HG03432 (cell line): ENCODE measurements around the gene PAK4.

Experiments used
- ATAC-seq: cut with Tn5 transposase; IDR thresholded peaks from one replicate; pipeline ENCODE4 v1.9.1; 2021; ENCODE audit warnings: mild to moderate bottlenecking, moderate library complexity; ENCODE audit not compliant: unreplicated experiment

The PAK4 gene

DNA sequence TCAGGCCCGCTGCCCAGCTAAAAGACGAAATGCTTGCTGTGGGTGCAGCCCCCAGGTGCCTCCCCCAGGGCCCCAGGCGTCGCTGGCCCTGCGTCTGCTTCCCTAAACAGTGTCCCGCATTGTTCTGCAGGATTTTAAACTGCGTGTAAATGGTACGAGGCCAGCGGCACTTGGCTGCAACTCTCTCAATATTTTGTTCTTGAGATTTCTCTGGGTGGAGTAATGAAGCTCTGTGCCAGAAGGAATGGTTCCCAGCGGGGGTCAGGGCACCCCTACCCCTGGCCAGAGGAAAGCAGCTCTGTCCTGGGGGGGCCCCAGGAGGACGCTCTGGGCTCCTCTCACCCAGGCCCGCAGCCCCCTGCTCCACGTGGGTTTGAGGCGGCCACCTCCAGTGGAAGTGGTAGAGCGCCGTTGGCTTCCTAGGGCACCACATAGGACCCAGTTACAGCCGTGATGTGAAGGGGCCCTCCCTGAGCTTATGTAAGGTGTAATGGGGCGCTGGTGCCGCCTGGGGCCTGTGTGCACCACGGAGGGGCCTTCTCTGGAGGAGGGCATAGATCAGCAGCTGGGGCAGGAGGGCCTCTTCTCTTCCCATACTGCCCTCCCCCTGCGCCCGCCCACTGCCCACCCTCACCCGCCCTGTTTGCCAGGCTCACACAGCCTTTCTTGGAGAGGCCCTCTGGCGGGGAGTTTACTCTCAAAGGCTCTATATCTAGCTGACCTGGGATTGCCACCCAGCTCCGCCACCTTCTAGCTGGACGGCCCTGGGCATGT, 19.8 kb downstream of the PAK4 start:
- ATAC-seq = no peak

DNA sequence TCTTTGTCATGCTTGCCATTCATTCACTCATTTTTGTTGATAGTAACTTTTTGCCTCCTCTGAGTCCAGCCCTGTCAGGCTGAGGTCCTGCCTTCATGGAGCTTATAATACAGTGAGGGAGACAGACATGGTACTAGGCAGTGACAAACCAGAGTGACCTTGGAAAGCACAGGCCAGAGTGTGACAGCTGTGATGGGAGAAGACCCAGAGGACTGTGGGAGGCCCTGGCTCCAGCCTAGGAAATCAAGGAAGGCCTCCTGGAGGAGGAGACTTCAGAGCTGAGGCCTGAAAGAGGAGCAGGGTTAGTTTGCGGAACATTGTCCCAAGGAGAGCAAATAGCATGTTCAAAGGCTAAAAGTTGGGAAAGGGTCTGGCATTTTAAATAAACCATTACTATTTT, 20.5 kb downstream of the PAK4 start:
- ATAC-seq = no peak

DNA sequence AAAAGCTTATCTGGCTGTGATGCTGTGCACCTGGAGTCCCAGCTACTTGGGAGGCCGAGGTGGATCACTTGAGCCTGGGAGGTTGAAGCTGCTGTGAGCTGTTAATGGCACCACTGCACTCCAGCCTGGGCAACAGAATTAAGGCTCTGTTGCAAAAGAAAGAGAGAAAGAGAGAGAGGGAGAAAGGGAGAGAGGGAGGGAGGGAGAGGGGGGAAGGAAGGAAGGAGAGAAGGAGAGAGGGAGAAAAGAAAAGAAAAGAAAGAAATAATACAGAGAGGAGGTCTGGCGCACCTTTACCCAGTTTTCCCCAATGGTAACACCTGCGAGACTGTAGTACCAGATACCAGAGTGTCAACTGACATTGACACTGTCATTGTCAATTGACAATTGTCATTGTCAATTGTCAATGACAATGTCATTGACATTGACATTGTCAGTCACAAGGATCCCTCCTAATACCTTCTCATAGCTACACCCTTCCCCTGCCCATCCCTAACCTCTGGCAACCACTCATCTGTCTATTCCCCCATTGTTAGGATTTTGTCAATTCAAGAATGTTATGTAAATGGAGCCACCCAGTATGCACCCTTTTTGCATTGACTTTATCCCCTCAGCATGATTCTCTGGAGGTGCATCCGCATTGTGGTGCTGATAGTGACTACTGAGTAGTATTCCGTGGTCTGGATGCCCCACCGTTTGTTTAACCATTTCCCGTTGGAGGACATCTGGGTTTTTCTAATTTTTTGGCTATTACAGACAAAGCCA, 21.3 kb downstream of the PAK4 start:
- no peak for ATAC-seq

DNA sequence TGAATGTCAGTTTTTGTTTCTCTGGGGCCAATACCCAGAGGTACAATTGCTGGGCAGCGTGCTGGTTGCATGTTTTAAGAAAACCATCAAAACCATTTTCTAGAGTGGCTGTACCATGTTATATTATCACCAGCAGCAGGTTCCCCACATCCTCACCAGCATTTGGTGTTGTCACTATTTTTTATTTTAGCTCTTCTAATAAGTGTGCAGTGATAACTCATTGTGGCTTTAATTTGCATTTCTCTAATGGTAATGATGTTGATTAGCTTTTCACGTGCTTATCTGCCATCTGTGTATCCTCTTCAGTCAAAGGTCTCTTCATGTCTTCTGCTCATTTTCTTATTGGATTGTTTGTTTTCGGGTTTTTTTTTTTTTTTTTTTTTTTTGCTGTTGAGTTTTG, 21.9 kb downstream of the PAK4 start:
- ATAC-seq = no peak

DNA sequence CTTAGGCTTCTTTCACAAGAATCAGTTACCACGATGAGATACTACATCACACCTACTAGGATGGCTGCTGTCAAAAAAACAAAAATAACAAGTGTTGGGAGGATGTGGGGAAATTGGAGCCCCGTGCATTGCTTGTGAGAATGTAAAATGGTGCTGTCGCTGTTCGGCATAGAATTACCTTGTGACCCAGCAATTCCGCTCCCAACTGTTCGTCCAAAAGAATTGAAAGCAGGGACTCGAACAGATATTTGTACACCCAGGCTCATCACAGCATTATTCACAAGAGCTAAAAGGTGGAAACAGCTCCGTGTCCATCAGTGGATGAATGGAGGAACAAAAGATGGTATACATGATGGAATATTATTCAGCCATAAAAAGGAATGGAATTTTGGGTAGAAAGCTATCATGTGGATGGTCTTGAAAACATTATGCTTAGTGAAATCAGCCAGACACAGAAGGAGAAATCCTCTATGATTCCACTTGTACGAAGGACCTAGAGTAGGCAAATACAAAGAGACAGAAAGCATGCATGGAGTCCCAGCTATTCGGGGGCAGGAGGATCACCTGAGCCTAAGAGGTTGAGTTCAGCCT, 23.4 kb downstream of the PAK4 start:
- no peak for ATAC-seq

DNA sequence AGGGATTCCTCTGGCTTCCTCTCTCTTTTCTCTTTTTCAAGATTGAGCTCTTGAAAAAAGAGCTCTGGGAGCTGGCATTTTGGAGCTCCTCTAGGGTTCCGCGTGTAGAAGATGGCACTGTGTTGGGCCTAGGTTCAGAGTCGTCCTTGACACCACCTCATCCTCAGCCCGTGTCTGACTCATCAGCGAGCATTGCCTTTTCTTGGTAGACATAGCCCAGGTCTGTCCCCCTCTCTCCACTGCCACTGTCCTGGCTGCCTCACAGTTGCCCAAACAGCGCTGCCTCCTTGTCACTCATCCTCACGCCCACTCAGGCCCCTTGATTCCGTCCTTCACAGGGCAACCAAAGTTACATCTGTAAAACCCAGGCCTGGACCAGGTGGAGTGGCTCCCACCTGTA, 24.6 kb downstream of the PAK4 start:
- ATAC-seq = no peak

DNA sequence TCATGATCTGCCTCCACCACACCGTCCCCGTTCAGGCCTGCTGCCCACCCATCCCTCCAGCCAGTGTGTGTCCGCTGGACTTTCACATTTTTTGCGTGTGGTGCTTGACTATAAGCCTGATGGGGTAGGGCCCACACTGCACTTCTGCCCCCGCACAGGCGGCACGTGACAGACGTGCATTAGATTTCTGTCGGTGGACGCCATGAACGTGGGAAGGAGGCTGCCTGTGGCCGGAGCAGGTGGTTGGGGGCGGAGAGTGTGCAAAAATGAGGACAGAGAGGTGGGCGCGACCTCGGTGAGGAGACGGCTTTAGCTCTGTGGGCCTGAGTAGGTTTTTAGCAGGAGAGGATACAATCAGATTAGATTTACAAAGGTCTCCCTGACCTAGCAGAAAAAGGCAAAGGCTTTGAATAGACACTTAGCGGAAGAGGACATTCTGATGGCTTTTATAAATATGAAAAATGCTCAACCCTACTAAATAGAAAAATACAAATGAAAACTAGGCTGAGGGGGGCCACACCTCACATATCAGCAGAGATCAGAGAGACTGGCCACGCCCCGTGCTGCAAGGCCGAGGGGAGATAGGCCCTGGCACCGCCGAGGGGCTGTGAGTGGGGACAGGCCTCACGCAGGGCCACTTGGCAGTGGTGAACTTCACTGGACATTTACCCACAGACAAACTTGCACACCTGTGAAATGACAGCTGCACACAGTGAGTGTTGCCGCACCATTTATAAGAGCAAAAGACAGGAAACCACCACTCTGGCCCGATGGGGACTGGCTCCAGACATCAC, 25.4 kb downstream of the PAK4 start:
- no peak for ATAC-seq

DNA sequence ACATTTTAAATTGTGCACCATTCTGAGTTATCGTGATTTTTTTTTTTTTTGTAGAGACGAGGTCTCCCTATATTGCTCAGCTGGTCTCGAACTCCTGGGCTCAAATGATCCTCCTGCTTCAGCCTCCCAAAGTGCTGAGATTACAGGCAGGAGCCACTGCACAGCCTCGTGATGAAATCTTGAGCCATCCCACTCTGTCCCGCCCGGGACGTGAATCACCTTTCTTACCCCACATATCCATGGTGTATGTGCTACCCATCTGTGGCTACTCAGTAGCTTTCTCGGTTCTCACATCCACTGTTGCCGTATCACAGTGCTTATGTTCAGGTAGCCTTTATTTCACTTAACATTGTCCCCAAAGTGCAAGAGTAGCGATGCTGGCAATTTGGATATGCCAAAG, 26.5 kb downstream of the PAK4 start:
- ATAC-seq = no peak

DNA sequence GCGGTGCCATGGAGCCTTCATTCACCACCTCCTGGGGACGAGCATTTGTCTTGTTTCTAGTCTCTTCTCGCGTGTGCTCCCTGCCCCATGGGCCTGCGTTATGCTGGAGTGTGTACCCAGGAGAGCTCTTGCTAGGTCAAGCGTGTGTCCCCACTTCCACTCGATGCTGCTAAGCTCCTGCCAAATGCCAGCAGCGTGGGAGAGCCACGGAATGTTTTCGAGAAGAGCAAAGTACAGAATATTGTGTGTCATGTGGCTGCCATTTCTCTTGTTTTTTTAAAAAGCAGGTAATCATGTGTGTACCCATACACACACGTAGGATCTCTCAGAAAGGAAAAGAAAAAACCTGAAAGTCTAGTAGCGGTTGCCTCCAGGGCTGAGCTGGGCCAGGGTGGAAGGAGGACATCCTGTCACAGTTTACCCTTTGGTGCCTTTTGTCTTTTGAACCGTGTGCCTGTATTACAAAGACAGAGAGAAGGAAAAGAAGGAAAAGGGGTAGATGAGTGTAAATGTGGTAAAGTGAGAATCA, 28.6 kb downstream of the PAK4 start:
- ATAC-seq = no peak

DNA sequence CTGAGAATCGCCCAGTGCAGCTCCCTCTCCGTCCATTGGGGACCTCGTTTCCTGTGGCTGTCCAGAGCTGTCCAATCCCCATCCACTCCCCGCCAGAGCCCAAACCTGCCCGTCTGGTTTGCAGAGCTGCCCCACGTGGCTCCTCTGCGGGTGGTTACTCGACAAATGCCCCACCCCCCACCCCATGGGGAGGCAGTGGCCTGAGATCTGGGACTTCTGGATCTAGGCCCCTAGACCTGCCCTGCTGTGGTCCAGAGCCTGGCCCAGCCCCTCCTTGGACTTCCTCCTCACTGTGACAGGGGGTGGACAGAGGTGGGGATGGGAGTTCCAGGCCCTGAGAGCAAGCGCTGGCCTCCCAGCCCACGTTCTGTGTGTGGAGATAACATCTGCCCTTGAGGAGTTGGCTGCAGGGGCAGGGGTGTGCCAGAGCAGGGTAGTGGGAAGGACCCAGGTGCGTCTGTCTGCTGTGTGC, 29.1 kb downstream of the PAK4 start:
- ATAC-seq = no peak

DNA sequence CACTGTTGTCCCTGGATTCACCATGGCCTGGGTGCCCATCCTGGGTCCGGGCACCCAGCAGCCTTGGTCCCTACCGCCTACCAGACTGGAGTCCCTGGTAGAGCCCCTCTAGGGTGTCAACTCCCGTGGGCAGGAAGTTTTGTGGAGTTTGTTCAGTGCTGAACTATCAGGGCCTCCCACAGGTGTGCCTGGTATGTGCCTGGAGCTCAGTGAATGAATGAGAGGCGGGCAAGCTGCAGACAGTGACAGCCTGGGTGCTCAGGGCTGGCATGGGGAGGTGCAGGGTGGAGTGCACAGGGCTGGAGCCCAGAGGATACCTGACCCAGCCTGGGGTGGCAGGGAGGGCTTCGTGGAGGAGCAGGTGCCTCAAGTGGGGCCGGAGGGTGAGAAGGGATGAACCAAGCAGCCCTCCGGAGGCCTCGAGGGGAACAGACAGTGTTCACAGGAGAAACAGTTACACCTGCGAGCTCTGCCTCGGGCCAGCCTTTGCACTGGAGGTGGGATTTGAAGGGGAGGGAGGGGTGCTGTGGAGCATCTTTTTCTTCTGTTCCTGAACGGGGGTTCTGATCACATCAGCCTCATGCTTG, 29.6 kb downstream of the PAK4 start:
- ATAC-seq = no peak

DNA sequence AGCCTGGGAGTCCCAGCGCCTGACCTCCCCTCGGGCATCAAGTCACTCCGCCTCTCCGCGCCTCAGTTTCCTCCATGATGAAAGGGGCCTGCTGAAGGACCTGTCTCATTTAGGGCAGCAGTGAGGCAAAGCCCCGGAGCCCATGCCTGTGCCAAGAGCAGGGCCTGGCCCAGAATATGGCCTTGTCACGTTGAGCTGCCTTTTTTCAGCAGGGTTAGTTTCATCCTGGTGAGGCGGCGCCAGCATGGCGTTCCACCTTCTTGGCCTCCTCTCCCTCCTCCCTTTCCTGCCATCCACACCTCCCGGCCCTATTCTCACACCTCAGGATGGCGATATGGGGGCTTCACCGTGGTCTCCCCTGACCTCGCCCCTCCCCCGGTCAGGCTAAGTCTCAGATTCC, 30.2 kb downstream of the PAK4 start:
- ATAC-seq = no peak

DNA sequence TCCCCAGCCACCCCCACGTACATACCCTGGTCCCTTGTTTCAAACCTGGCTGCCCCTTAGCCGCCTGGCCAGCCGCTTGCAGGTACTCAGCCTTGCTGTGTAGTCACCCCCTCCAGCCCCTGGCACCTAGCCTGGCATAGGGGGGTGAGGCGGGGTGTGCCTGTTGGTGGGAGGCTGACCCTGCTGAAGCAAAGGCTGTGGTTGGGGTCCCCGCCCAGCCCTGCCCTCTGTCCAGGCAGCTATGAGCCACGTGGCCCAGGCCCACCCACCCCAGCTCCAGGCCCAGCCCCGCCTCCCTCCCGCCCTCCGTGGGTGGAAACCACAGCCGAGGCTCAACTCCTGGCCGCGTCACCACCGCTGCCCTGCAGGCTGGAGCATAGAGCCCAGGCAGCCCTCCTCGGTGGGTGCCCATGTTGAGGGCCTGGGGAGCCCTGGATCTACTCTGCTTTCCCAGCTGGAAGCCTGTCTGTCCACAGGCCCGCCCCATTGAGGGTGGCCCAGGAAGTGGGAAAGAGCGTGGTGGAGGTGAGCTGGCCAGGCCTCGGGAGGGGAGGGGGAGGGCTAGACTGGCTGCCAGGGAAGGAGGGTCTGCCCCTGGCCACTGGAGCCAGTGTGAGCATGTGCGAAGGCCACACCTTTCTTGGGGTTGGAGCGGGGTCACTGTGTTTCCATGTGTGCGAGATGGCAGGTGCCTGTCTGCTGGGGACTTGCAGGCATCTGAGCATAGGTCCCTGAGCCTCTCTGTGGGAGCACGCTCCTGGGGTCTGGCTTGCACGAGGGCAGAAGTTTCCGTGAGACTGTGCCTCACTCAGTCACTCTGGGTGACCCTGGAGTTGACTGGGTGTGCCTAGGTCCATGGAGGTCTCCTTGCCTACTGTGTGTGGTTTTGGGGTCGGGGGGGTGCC, 31.0 kb downstream of the PAK4 start:
- ATAC-seq = no peak

DNA sequence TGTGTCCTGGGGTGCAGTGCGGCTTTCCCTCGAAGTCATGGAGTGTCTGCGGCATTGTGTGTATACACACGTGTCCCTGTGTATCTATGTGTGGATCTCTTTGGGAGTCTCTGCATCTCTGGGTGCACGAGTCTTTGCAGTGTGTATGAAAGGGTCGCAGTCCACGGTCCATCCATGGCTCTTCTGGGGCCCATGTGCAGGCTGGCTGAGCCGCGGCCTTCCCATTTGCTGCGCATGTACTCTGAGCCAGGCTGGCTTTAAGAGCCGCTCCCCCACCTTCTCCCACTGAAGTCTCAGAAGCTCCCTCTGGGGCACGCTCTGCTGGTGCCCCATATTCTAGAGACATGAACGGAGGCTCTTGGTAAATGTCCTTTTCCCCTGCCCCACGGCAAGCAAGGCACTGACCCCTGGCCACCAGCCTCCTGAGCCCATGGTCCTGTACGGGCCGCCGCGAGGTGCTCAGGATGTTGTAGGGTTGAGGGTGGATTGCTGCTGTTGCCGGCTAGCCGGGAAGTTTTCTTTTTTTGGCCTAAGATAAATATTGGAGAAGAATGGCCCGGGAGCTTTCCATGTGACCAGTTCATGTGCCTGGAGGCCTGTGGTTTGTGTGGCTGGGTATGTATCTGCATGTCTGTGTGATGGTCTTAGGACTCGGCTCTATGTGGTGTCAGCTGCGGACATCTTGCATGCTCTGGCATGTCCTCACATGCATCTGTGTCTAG, 31.9 kb downstream of the PAK4 start:
- ATAC-seq = no peak

DNA sequence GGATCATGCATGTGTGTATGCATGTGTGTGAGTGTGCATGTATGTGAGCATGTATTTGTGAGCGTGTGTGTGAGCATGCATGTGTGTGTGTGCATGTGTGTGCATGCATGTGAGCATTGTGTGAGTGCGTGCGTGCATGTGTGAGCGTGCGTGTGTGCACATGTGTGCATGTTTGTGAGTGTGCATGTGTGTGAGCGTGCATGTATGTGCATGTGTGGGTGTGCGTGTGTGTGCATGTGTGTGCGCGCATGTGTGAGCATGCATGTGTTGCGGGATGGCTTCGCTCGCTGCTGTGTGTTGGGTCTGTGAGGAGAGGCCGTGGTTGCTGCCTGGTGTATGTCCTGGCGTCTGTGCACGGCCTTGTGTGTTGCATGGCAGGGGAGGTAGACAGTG, 32.4 kb downstream of the PAK4 start:
- no peak for ATAC-seq

DNA sequence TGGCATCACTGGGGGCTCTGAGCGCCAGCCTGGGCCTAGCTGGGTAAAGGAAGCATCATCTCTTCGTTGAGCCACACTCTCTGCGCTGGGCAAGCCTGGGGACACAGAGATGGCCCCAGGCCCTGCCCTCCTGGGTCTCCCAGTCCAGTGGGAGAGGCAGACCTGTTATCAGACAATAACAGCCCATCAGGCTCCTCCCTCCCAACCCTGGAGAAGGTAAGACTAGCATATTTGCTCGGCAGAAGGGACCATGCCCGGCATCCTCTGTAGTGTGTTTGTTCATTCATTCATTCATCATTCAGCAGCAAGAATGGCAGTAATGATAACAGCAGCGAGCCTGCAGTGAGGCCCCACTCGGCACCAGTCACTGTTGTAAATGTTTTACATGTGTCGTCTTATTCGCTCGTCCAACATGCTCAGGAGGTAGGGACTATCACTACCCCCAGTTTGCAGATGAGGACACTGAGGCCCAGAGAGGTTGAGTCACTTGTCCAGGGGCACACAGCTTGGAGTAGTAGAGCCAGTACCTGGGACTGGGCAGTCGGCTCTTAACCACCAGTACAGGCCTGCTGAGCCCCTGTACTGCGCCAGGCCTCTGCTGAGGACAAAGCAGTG, 33.2 kb downstream of the PAK4 start:
- no peak for ATAC-seq

DNA sequence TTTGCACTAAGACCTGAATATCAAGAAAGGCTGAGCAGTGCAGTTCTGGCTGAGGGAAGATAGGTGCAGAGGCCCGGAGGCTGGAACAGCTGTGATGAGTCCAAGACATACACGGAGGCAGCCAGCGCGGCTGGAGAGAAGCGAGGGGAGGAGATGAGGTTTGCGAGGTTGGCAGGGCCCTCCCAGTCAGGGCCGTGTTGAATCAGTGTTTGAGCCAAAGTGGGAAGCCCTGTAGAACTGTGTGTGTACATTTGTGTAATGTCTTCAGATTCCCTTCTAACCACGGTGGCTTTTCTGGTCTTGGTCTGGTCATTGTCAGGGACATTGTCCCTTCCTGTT, 34.9 kb downstream of the PAK4 start:
- ATAC-seq = no peak

DNA sequence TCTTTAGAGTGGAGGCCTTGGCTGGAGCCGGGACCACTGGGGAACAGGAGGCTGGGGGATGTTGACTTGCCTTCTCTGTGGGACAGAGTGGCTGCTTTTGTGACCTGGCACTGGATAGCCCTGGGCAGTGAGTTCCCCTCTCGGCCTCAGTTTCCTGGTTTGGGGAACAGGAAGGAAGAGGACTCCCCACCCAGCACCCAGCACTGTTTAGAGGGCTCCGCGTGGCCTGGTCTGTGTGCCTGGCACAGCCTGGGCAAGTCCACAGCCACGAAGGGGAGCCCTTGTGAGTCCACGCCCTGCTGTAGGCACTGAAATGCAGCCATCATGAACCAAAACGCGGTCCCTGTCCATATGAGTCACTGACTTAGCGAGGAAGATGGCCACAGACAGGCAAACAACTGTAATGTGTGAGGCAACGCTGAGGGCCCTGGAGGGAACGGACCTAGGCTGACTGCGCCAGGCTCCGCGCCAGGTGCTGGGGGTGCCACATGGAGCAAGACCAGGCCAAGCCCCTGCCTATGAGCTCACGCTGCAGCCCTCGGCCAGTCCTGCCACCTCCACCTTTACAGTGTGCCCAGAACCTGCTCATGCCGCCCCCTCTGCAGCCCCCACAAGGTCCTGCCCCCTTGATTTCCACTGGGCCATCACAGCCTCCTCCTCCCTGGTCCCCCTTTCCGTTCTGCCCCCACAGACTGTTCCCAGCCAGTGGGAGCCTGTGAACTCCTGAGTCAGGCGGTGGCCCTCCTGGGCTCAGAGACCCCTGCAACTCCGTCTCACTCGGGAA, 35.5 kb downstream of the PAK4 start:
- no peak for ATAC-seq
